Measurements from ENCODE around the gene KIRREL1. TPM values are rescaled to one million over a fixed set of nuclear protein-coding genes. Genes with fewer than 3 reads are reported as not detected.

Gene KIRREL1
- total RNA-seq, 1 experiment from 2014 or later: 145 TPM

DNA sequence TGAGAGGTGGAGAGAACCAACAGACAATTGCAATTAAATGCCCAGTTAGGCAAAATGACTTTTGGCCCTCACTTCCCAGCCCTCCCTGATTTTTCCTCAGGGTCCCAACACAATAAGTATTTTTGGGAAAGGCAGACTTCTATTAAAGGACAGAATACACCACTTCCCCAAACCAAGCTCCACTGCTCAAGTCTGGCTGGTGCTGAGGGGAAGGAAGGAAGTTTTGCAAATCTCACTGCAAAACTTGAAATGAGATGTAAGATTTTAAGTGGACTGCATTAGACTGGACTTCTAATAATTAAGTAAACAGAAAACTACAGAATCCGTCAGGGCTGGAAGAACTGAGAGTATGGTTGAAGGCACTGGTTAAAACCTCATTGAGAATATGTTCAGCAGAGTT is 155.0 kb downstream of the KIRREL1 start:
- no TSS peak for BruUV-seq (replicated peaks)
- in situ Hi-C loops (cut with HindIII; ENCODE audit: low pct_unique_long_range_greater_than_20kb, low sequenced_read_pairs): no loop called here
- ATAC-seq: no peak
- CTCF ChIA-PET: no interaction called here
- no peak for TF ChIP-seq TCF7L2 (IDR thresholded peaks at IDR 0.05; ENCODE audit: low read depth, low read length)
- no peak for TF ChIP-seq SIN3A (IDR thresholded peaks at IDR 0.05; ENCODE audit: borderline replicate concordance, insufficient read depth, low read depth, low read length)
- TF ChIP-seq, protein P1, sequence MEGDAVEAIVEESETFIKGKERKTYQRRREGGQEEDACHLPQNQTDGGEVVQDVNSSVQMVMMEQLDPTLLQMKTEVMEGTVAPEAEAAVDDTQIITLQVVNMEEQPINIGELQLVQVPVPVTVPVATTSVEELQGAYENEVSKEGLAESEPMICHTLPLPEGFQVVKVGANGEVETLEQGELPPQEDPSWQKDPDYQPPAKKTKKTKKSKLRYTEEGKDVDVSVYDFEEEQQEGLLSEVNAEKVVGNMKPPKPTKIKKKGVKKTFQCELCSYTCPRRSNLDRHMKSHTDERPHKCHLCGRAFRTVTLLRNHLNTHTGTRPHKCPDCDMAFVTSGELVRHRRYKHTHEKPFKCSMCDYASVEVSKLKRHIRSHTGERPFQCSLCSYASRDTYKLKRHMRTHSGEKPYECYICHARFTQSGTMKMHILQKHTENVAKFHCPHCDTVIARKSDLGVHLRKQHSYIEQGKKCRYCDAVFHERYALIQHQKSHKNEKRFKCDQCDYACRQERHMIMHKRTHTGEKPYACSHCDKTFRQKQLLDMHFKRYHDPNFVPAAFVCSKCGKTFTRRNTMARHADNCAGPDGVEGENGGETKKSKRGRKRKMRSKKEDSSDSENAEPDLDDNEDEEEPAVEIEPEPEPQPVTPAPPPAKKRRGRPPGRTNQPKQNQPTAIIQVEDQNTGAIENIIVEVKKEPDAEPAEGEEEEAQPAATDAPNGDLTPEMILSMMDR (IDR thresholded peaks at IDR 0.05): no peak
- no peak for TF ChIP-seq REST (IDR thresholded peaks at IDR 0.05; ENCODE audit: insufficient read depth in 1 of 2, low read depth in 2 of 2, low read length in 1 of 2)
- TF ChIP-seq POLR2AphosphoS5 (IDR thresholded peaks at IDR 0.05; ENCODE audit: low read depth, low read length): no peak
- H3K27me3 ChIP-seq (ENCODE audit: control insufficient read depth, insufficient read depth, low read length): peaks cover 8% of the 10 kb centered on the region; the same call in 1 of the 2 replicates
- POLR2A ChIA-PET: no interaction called here
- intact Hi-C loops (cut with micrococcal nuclease; ENCODE audit: unreplicated experiment): no loop called here
- no peak for DNase-seq (ENCODE audit: low read depth, low spot score)
- no peaks in the 10 kb centered on the region for H3K9me3 ChIP-seq (ENCODE audit: control insufficient read depth, insufficient read depth, low read depth, low read length)
- no peak overlapping the region for H3K27ac ChIP-seq (ENCODE audit: low read length)
- H3K4me1 ChIP-seq (ENCODE audit: control insufficient read depth, insufficient read depth, low read length): no peaks in the 10 kb centered on the region
- H3K4me3 ChIP-seq (ENCODE audit: low read depth in 2 of 2, low read length in 2 of 2): no peak overlapping the region
- no peaks in the 10 kb centered on the region for H3K36me3 ChIP-seq (ENCODE audit: control insufficient read depth, insufficient read depth, low read length)

- in situ Hi-C loops (cut with HindIII; ENCODE audit: low pct_unique_long_range_greater_than_20kb, low sequenced_read_pairs) (no loop called here), intact Hi-C loops (cut with micrococcal nuclease; ENCODE audit: unreplicated experiment) (no loop called here)
- Histone ChIP-seq H3K9me3 (ENCODE audit: control insufficient read depth, insufficient read depth, low read depth, low read length) (no peaks in the 10 kb centered on the region), H3K4me1 (ENCODE audit: control insufficient read depth, insufficient read depth, low read length) (no peaks in the 10 kb centered on the region), H3K27ac (ENCODE audit: low read length) (peak overlapping the region; percentile 57; the same call in 1 of the 2 replicates), H3K4me3 (ENCODE audit: low read depth in 2 of 2, low read length in 2 of 2) (peak overlapping the region; percentile 29 to 31), H3K36me3 (ENCODE audit: control insufficient read depth, insufficient read depth, low read length) (no peaks in the 10 kb centered on the region), H3K27me3 (ENCODE audit: control insufficient read depth, insufficient read depth, low read length) (peaks cover 13% of the 10 kb centered on the region; the same call in 1 of the 2 replicates)
- no peak for TF ChIP-seq SIN3A (IDR thresholded peaks at IDR 0.05; ENCODE audit: borderline replicate concordance, insufficient read depth, low read depth, low read length)
- TF ChIP-seq REST (IDR thresholded peaks at IDR 0.05; ENCODE audit: insufficient read depth in 1 of 2, low read depth in 2 of 2, low read length in 1 of 2): no peak
- TF ChIP-seq TCF7L2 (IDR thresholded peaks at IDR 0.05; ENCODE audit: low read depth, low read length): no peak
- TF ChIP-seq, protein P1 (IDR thresholded peaks at IDR 0.05): no peak
- no peak for TF ChIP-seq POLR2AphosphoS5 (IDR thresholded peaks at IDR 0.05; ENCODE audit: low read depth, low read length)
- BruUV-seq (replicated peaks): no TSS peak
- DNase-seq (ENCODE audit: low read depth, low spot score): no peak
- ChIA-PET POLR2A (no interaction called here), CTCF (no interaction called here)
- no peak for ATAC-seq
Observed at GRCh38 chr1:158149175-158149574, 155.7 kb downstream of the KIRREL1 start.

Other genes with a start within 250 kb of the KIRREL1 start
- not detected for gene FCRL2, start 216.5 kb upstream of the KIRREL1 start, total RNA-seq (2021; ENCODE audit: unreplicated experiment)
- not detected for gene FCRL1, start 173.5 kb upstream of the KIRREL1 start, total RNA-seq (2021; ENCODE audit: unreplicated experiment)
- not detected for gene CD5L, start 151.8 kb upstream of the KIRREL1 start, total RNA-seq (2021; ENCODE audit: unreplicated experiment)
- gene CD1D, start 187.2 kb downstream of the KIRREL1 start, total RNA-seq (2021; ENCODE audit: unreplicated experiment): not detected

Data from Panc1 (cell line).